Astrocyte of the spinal cord (primary cell): Measurements from ENCODE around the gene ERP27.

Source experiments
- DNase-seq: peaks from one replicate; pipeline ENCODE4 v3.0.0; 2011; ENCODE audit warnings: low read depth, low spot score
- H3K4me3 ChIP-seq: 2 replicates; pipeline ENCODE4 v1.5.1; 2011; ENCODE audit warnings: low read depth, mild to moderate bottlenecking, low read length, moderate library complexity
- CTCF ChIP-seq: IDR thresholded peaks from 2 replicates; pipeline ENCODE4 v1.5.1; 2012; ENCODE audit warnings: low read depth, mild to moderate bottlenecking, low read length, inconsistent platforms
- in situ Hi-C: cut with HindIII; loops from 2 replicates; pipeline ENCODE4 v1.10.0; 2017; ENCODE audit warnings: low sequenced_read_pairs

Gene ERP27

GRCh38 chr12:14957551-14958168, 19.3 kb upstream of the ERP27 start:
- in situ Hi-C loops: no loop called here
- DNase-seq: no peak
- H3K4me3 ChIP-seq: no peak overlapping the region
- no peak for TF ChIP-seq CTCF

DNA sequence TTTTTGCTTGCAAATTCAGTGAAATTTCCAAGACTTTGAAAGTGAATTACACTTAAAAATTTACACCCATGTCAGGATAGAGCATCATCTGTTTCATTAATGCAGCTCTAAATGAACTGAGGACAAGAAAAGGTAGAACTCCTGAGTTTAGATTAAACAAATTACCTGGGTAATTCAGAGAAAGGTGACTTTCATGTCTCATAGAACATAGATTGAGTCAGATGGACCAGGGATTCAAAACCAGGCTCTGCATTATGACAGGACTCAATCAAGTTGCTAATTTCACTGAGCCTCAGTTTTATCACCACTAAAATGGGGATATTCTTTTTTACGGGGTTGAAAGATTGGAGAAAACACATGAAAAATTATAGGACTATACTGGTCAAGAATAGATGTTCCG, 18.6 kb upstream of the ERP27 start:
- H3K4me3 ChIP-seq: no peak overlapping the region
- no peak for TF ChIP-seq CTCF

GRCh38 chr12:14956024-14956891, 17.9 kb upstream of the ERP27 start:
- no peak for TF ChIP-seq CTCF
- in situ Hi-C loops: no loop called here
- DNase-seq: no peak
- H3K4me3 ChIP-seq: no peak overlapping the region

More for the DNA sequence above, 18.6 kb upstream of the ERP27 start:
- in situ Hi-C loops: no loop called here
- no peak for DNase-seq

DNA sequence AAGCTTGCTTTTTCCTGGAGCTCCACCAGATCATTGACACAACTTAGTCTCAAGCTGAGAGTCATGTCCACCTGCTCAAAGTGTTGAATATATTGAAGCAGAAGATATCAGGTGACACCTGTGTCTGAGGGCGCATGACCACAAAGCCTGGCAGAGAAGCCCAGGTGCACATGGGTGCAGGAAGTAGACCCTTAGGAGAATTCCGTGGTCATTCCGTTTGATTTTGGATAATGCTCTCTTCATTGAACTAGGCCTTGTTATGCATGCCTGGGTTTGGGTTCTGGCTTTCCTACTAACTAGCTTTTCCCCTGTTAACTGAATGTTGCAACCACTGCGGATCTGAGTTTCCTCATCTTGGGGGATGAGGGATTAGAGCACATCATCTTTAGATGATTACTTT, 15.9 kb upstream of the ERP27 start:
- no peak for DNase-seq
- H3K4me3 ChIP-seq: no peak overlapping the region
- TF ChIP-seq CTCF: no peak
- in situ Hi-C loops: no loop called here

- TF ChIP-seq CTCF: no peak
- in situ Hi-C loops: no loop called here
- no peak overlapping the region for H3K4me3 ChIP-seq
- no peak for DNase-seq
Measured at GRCh38 chr12:14953752-14954151, 15.4 kb upstream of the ERP27 start.

GRCh38 chr12:14952299-14952921, 14.1 kb upstream of the ERP27 start:
- DNase-seq: peak; percentile 94
- no peak overlapping the region for H3K4me3 ChIP-seq
- TF ChIP-seq CTCF: no peak
- in situ Hi-C loops: no loop called here
